B cell (primary cell): ENCODE measurements around the gene WDR5.

Experiments
- EZH2 ChIP-seq: IDR thresholded peaks from 2 replicates; pipeline ENCODE4 v1.6.1; 2012; ENCODE audit warnings: borderline replicate concordance, low read depth, mild to moderate bottlenecking, moderate library complexity, low read length; ENCODE audit not compliant: insufficient read depth, poor library complexity, severe bottlenecking
- TF ChIP-seq, protein P1 (sequence below): fragments of 200-600 bp; IDR thresholded peaks from one replicate; pipeline ENCODE4 v1.8.0; 2022; ENCODE audit warnings: antibody characterized with exemption, mild to moderate bottlenecking

DNA sequence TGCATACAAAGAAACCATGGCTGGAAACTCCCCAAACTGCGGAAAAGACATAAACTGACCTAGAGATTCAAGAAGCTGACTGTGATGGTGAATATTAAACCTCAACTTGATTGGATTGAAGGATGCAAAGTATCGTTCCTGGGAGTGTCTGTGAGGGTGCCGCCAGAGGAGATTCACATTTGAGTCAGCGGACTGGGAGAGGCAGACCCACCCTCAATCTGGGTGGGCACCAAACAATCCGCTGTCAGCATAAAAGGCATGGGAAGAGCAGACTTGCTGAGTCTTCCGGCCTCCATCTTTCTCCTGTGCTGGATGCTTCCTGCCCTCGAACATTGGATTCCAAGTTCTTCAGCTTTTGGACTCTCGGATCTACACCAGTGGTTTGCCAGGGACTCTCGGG, 24.8 kb upstream of the WDR5 start:
- TF ChIP-seq, protein P1, sequence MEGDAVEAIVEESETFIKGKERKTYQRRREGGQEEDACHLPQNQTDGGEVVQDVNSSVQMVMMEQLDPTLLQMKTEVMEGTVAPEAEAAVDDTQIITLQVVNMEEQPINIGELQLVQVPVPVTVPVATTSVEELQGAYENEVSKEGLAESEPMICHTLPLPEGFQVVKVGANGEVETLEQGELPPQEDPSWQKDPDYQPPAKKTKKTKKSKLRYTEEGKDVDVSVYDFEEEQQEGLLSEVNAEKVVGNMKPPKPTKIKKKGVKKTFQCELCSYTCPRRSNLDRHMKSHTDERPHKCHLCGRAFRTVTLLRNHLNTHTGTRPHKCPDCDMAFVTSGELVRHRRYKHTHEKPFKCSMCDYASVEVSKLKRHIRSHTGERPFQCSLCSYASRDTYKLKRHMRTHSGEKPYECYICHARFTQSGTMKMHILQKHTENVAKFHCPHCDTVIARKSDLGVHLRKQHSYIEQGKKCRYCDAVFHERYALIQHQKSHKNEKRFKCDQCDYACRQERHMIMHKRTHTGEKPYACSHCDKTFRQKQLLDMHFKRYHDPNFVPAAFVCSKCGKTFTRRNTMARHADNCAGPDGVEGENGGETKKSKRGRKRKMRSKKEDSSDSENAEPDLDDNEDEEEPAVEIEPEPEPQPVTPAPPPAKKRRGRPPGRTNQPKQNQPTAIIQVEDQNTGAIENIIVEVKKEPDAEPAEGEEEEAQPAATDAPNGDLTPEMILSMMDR: no peak
- no peak for TF ChIP-seq EZH2
